ENCODE measurements around the gene RCOR3.
"Not testable (repeated sequence)": the region's sequence is repeated elsewhere in the genome, so short reads cannot be mapped to it uniquely, and the experiment has no call there.

The RCOR3 gene

DNA sequence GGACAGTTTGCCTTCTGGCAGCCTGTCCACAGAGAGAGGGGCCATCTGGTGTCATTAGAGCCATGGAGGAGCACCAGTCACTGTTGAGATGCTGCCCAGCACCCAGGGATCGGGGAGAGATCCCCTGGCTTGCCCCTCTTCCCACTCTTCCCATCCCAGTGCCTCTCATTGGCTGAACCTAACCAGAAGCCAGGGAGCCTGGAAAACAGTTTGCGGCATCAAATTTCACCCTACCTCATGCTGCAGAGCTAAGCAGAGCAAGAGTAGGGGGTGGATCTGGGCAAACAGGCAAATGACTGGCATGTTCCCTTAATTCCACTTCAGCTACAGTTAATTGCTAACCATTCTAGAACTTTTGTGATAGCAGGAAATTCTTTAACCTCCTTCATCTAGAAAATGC, 86.6 kb downstream of the RCOR3 start:
- Histone ChIP-seq H3K27me3 (ENCODE audit: low read depth) (no peaks in the 10 kb centered on the region), H3K4me1 (no peaks in the 10 kb centered on the region), H3K36me3 (replicated peaks) (no peaks in the 10 kb centered on the region), H3K9me3 (no peaks in the 10 kb centered on the region), H3K4me3 (no peak overlapping the region)
- in situ Hi-C loops (cut with MboI; ENCODE audit: low sequenced_read_pairs), result no loop called here
- DNase-seq (ENCODE audit: low spot score in 2 of 2), result no peak

DNA sequence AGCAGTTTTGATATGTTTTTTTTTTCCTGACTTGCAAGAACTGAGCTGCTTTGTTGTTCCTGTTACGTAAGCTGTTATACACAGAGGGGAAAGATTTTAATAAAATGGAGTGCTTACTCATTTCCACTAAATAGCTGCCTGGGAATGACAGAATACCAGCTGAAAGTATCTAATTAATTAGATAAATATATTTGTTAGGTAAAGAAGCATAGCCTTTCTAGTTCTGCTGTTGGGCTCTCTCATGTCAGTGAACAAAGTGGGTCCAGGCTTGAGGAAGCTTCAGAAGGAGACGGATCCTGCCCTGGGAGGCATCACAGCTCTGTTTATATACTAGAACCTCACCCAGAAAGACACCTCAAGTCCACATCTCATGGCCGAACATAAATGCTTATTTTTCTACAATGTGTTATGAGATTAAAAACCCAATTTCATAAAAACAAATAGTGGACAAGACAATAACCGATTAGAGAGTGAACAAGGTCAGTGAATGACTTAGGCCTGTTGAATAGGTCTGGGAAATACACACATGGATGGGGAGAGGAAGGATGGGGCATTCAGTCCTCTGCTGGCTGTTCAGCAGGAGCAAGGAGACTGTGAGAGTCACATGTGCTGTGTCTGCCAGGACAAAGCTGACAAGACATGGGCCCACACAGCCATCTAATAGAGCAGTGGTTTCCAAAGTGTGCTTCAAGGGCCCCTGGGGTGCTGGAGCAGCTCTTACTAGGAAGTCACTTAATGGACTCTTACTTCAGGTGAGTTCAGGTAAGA, 88.1 kb downstream of the RCOR3 start:
- in situ Hi-C loops (cut with MboI; ENCODE audit: low sequenced_read_pairs), result no loop called here
- Histone ChIP-seq H3K36me3 (replicated peaks) (no peaks in the 10 kb centered on the region), H3K4me3 (no peak overlapping the region), H3K9me3 (no peaks in the 10 kb centered on the region), H3K27me3 (ENCODE audit: low read depth) (no peaks in the 10 kb centered on the region), H3K4me1 (no peaks in the 10 kb centered on the region)
- no peak for DNase-seq (ENCODE audit: low spot score in 2 of 2)

- no peaks in the 10 kb centered on the region for H3K4me1 ChIP-seq
- H3K9me3 ChIP-seq, result no peaks in the 10 kb centered on the region
- H3K36me3 ChIP-seq (replicated peaks), result no peaks in the 10 kb centered on the region
- no peak for DNase-seq (ENCODE audit: low spot score in 2 of 2)
- H3K4me3 ChIP-seq, result no peak overlapping the region
- in situ Hi-C loops (cut with MboI; ENCODE audit: low sequenced_read_pairs), result no loop called here
- H3K27me3 ChIP-seq (ENCODE audit: low read depth), result no peaks in the 10 kb centered on the region
Observed at GRCh38 chr1:211348547-211348946, 89.4 kb downstream of the RCOR3 start.

- H3K9me3 ChIP-seq, result no peaks in the 10 kb centered on the region
- in situ Hi-C loops (cut with MboI; ENCODE audit: low sequenced_read_pairs), result no loop called here
- H3K4me1 ChIP-seq, result no peaks in the 10 kb centered on the region
Observed at GRCh38 chr1:211349741-211350140, 90.6 kb downstream of the RCOR3 start.

DNA sequence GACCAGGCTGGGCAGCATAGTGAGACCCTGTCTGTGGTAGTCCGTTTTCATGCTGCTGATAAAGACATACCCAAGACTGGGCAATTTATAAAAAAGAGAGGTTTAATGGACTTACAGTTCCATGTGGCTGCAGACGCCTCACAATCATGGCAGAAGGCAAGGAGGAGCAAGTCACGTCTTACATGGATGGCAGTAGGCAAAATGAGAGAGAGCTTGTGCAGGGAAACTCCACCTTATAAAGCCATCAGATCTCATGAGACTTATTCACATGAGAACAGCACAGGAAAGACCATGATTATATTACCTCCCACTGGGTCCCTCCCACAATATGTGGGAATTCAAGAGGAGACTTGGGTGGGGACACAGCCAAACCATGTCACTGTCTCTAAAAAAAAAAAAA, 92.9 kb downstream of the RCOR3 start:
- not testable (repeated sequence) for H3K9me3 ChIP-seq; DNase-seq (ENCODE audit: low spot score in 2 of 2); H3K36me3 ChIP-seq (replicated peaks)

More at GRCh38 chr1:211349741-211350140, 90.6 kb downstream of the RCOR3 start:
- no peaks in the 10 kb centered on the region for H3K36me3 ChIP-seq (replicated peaks)
- H3K4me3 ChIP-seq, result no peak overlapping the region
- no peaks in the 10 kb centered on the region for H3K27me3 ChIP-seq (ENCODE audit: low read depth)
- no peak for DNase-seq (ENCODE audit: low spot score in 2 of 2)

GRCh38 chr1:211352465-211352864, 93.3 kb downstream of the RCOR3 start:
- Histone ChIP-seq H3K36me3 (replicated peaks) (peaks cover 6% of the 10 kb centered on the region; the same call in 1 of the 2 replicates), H3K9me3 (no peaks in the 10 kb centered on the region), H3K4me3 (no peak overlapping the region), H3K27me3 (ENCODE audit: low read depth) (no peaks in the 10 kb centered on the region), H3K4me1 (peaks cover 2% of the 10 kb centered on the region; the same call in 1 of the 2 replicates)
- in situ Hi-C loops (cut with MboI; ENCODE audit: low sequenced_read_pairs), result no loop called here
- no peak for DNase-seq (ENCODE audit: low spot score in 2 of 2)

More for the DNA sequence above, 92.9 kb downstream of the RCOR3 start:
- H3K4me3 ChIP-seq; H3K4me1 ChIP-seq; H3K27me3 ChIP-seq (ENCODE audit: low read depth); in situ Hi-C loops (cut with MboI; ENCODE audit: low sequenced_read_pairs): not testable (repeated sequence)

DNA sequence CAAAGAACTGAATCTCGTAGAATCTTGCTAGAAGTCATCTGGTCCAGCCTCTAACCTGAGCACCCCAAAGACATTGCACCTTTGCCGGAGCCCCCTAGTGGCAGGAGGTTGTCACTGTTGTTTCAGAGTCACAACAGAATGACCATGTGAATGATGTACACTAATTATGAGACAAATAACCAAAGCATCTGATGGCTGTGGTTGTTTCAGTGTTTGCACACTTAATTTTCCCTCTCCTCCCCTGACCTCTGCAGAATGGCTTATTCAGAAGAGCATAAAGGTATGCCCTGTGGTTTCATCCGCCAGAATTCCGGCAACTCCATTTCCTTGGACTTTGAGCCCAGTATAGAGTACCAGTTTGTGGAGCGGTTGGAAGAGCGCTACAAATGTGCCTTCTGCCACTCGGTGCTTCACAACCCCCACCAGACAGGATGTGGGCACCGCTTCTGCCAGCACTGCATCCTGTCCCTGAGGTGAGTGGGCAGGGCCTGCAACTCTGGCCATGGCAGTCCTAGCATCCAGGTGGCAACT, 93.9 kb downstream of the RCOR3 start:
- peak; percentile 15 to 74 for DNase-seq (ENCODE audit: low spot score in 2 of 2)
- H3K27me3 ChIP-seq (ENCODE audit: low read depth), result no peaks in the 10 kb centered on the region
- H3K4me1 ChIP-seq, result peaks cover 2% of the 10 kb centered on the region; the same call in 1 of the 2 replicates
- no peaks in the 10 kb centered on the region for H3K9me3 ChIP-seq
- no peak overlapping the region for H3K4me3 ChIP-seq
- H3K36me3 ChIP-seq (replicated peaks), result peaks cover 10% of the 10 kb centered on the region
- in situ Hi-C loops (cut with MboI; ENCODE audit: low sequenced_read_pairs), result no loop called here

DNA sequence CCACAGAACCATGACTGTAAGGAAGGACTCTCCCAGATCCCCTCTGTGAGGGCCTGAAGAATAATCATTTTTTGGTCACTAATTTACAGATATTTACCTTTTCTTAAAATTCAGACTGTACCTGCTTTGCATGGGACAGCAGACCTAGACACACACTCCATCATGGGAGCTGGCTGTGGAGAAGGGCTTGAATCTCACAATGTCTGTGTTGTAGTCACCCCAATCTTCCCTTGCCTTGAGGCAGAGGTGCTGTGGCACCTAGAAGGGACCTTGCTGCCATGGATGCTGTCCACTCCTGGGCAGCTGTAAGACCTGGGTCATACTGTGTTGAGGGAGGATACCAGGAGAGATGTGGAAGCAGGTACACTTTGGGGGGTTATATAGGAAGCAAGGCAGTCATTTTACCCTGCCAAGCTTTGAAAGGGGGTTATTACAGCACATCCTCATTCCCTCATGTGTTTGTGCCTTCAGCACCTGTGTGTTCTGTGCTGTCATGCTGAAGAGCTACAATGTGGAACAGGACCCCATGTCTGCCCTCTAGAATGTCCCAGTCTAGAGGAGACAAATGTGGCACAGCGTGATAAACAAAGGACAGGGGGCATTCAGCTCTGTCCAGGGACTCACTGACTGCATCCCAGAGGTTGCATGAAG, 94.5 kb downstream of the RCOR3 start:
- H3K4me3 ChIP-seq, result no peak overlapping the region
- in situ Hi-C loops (cut with MboI; ENCODE audit: low sequenced_read_pairs), result no loop called here
- DNase-seq (ENCODE audit: low spot score in 2 of 2), result no peak
- peaks cover 2% of the 10 kb centered on the region; the same call in 1 of the 2 replicates for H3K4me1 ChIP-seq
- no peaks in the 10 kb centered on the region for H3K27me3 ChIP-seq (ENCODE audit: low read depth)
- no peaks in the 10 kb centered on the region for H3K9me3 ChIP-seq
- peaks cover 10% of the 10 kb centered on the region for H3K36me3 ChIP-seq (replicated peaks)

DNA sequence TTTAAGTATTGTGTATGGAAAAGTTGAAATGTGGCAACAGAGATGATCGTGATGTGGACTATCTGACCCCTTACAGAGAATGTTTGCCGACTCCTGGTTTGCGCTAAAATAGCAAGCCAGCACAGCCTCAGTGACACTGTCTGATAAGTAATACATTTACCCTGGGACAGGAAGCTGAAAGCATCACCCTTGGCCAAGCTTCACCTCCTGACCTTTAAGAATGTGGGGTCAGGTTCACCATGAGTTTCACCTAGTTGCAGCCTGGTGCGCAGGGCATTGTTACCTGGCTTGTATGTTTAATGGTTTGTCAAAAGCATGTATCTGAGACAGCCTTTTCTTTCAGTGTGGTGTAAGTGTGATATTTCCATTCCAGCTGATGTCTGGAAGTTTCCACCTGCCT, 96.7 kb downstream of the RCOR3 start:
- H3K9me3 ChIP-seq, result no peaks in the 10 kb centered on the region
- H3K27me3 ChIP-seq (ENCODE audit: low read depth), result no peaks in the 10 kb centered on the region
- no peak for DNase-seq (ENCODE audit: low spot score in 2 of 2)
- in situ Hi-C loops (cut with MboI; ENCODE audit: low sequenced_read_pairs), result no loop called here
- H3K36me3 ChIP-seq (replicated peaks), result peaks cover 18% of the 10 kb centered on the region
- no peak overlapping the region for H3K4me3 ChIP-seq
- H3K4me1 ChIP-seq, result peaks cover 2% of the 10 kb centered on the region

- H3K27me3 ChIP-seq (ENCODE audit: low read depth), result no peaks in the 10 kb centered on the region
- peaks cover 18% of the 10 kb centered on the region for H3K36me3 ChIP-seq (replicated peaks)
- H3K4me1 ChIP-seq, result peaks cover 2% of the 10 kb centered on the region
- H3K9me3 ChIP-seq, result no peaks in the 10 kb centered on the region
- no peak overlapping the region for H3K4me3 ChIP-seq
- in situ Hi-C loops (cut with MboI; ENCODE audit: low sequenced_read_pairs), result no loop called here
- peak in 1 of 2 experiments; percentile 5 for DNase-seq (ENCODE audit: low spot score in 2 of 2)
Observed at GRCh38 chr1:211356723-211357407, 97.7 kb downstream of the RCOR3 start.

GRCh38 chr1:211358685-211359084, 99.5 kb downstream of the RCOR3 start:
- H3K4me3 ChIP-seq, result no peak overlapping the region
- H3K27me3 ChIP-seq (ENCODE audit: low read depth), result no peaks in the 10 kb centered on the region
- in situ Hi-C loops (cut with MboI; ENCODE audit: low sequenced_read_pairs), result no loop called here
- peaks cover 18% of the 10 kb centered on the region for H3K36me3 ChIP-seq (replicated peaks)
- no peaks in the 10 kb centered on the region for H3K9me3 ChIP-seq
- H3K4me1 ChIP-seq, result peaks cover 2% of the 10 kb centered on the region
- no peak for DNase-seq (ENCODE audit: low spot score in 2 of 2)

GRCh38 chr1:211359876-211360275, 100.7 kb downstream of the RCOR3 start:
- no peak overlapping the region for H3K4me3 ChIP-seq
- in situ Hi-C loops (cut with MboI; ENCODE audit: low sequenced_read_pairs), result no loop called here
- DNase-seq (ENCODE audit: low spot score in 2 of 2), result no peak
- peaks cover 18% of the 10 kb centered on the region for H3K36me3 ChIP-seq (replicated peaks)
- H3K4me1 ChIP-seq, result peaks cover 2% of the 10 kb centered on the region
- H3K27me3 ChIP-seq (ENCODE audit: low read depth), result no peaks in the 10 kb centered on the region
- H3K9me3 ChIP-seq, result no peaks in the 10 kb centered on the region

DNA sequence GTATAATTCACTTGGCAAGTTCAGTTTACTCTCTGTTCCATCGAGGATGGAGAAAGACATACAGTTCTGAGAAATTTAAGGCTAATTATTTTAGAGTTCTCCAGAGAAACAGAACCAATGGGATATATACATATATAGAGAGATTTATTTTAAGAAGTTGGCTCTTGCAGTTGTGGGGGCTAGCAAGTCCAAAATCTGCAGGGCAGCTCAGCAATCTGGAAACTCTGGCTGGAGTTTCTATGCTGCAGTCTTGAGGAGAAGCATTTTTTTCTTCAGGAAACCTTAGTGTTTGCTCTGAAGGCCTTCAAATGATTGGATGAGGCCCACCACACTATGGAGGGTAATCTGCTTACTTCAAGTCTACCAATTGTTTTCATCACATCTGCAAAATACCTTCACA, 102.0 kb downstream of the RCOR3 start:
- Histone ChIP-seq H3K4me3 (no peak overlapping the region), H3K27me3 (ENCODE audit: low read depth) (no peaks in the 10 kb centered on the region), H3K4me1 (peaks cover 2% of the 10 kb centered on the region), H3K9me3 (no peaks in the 10 kb centered on the region), H3K36me3 (replicated peaks) (peaks cover 20% of the 10 kb centered on the region)
- in situ Hi-C loops (cut with MboI; ENCODE audit: low sequenced_read_pairs), result no loop called here
- DNase-seq (ENCODE audit: low spot score in 2 of 2), result no peak
